Raji (cell line): ENCODE data around the gene ERF.
A peak's percentile ranks its signal among the peaks of the same experiment; 100 is the strongest.

Experiments
- POLR2A ChIP-seq: IDR thresholded peaks from 2 replicates; pipeline ENCODE4 v1.6.1; 2011; ENCODE audit warnings: low read depth, low read length, control low read depth; ENCODE audit not compliant: insufficient read depth

Gene ERF

GRCh38 chr19:42273407-42274064, 18.6 kb upstream of the ERF start:
- TF ChIP-seq POLR2A = no peak

- no peak for TF ChIP-seq POLR2A
These were observed 18.1 kb upstream of the ERF start for GRCh38 chr19:42272989-42273406.

GRCh38 chr19:42272535-42272897, 17.6 kb upstream of the ERF start:
- no peak for TF ChIP-seq POLR2A

- no peak for TF ChIP-seq POLR2A
These were observed 17.1 kb upstream of the ERF start for GRCh38 chr19:42271861-42272534.

- no peak for TF ChIP-seq POLR2A
These were observed 16.1 kb upstream of the ERF start for GRCh38 chr19:42271045-42271419.

GRCh38 chr19:42270346-42271044, 15.6 kb upstream of the ERF start:
- TF ChIP-seq POLR2A = peak; percentile 58

GRCh38 chr19:42269478-42270345, 14.8 kb upstream of the ERF start:
- TF ChIP-seq POLR2A = no peak

GRCh38 chr19:42268704-42269477, 14.0 kb upstream of the ERF start, which contains the start of gene CIC:
TSS of gene CIC (plus strand) at chr19:42269252. CDS start at chr19:42271784, 2,532 bp downstream.
- no peak for TF ChIP-seq POLR2A

- TF ChIP-seq POLR2A = peak; percentile 70
These were observed 13.3 kb upstream of the ERF start for GRCh38 chr19:42268142-42268703.

GRCh38 chr19:42267644-42268141, 12.8 kb upstream of the ERF start:
- TF ChIP-seq POLR2A = no peak

- TF ChIP-seq POLR2A = no peak
These were observed 6.8 kb upstream of the ERF start for GRCh38 chr19:42261763-42262162.

GRCh38 chr19:42255766-42256745, 1.1 kb upstream of the ERF start:
- no peak for TF ChIP-seq POLR2A

- TF ChIP-seq POLR2A = 0 out of 2 replicates have a peak, but pooled peaks have one; percentile 24
These were observed 659 bp downstream of the ERF start for GRCh38 chr19:42254089-42254849.
